WTC11 (cell line): ENCODE measurements around the gene DNAJC8. TPM values are rescaled to one million over a fixed set of nuclear protein-coding genes. Genes with fewer than 3 reads are reported as not detected.
A peak's percentile ranks its signal among the peaks of the same experiment; 100 is the strongest.

ENCODE experiments used
- ATAC-seq: fragments of 200-7000 bp; cut with Tn5 transposase; 2 replicates; pipeline ENCODE4 v1.10.0; 2021; ENCODE audit warnings: mild to moderate bottlenecking, moderate library complexity
- CTCF ChIA-PET: fragments of 300-600 bp; sonication (Branson Sonifier 250); formaldehyde crosslinking; loops from one replicate; lab custom pipeline; 2021; ENCODE audit warnings: antibody characterized with exemption; lab: Charles Lee
- POLR2A ChIA-PET: fragments of 350-600 bp; sonication (Branson Sonifier 250); formaldehyde crosslinking; loops from one replicate; lab custom pipeline; 2021; ENCODE audit warnings: antibody characterized with exemption; lab: Charles Lee
- DNase-seq: peaks from one replicate; pipeline ENCODE4 v3.0.0; 2021; ENCODE audit warnings: low spot score
- H3K27ac Mint-ChIP-seq: 2 replicates; pipeline ENCODE4 v1.8.0; 2021; ENCODE audit warnings: mixed read lengths
- H3K27me3 Mint-ChIP-seq: 2 replicates; pipeline ENCODE4 v1.8.0; 2021; ENCODE audit warnings: low read depth, mild to moderate bottlenecking, moderate library complexity, mixed read lengths
- H3K36me3 Mint-ChIP-seq: 2 replicates; pipeline ENCODE4 v1.8.0; 2021; ENCODE audit warnings: mixed read lengths
- H3K4me1 Mint-ChIP-seq: 2 replicates; pipeline ENCODE4 v1.8.0; 2022; ENCODE audit warnings: mixed read lengths
- H3K4me3 Mint-ChIP-seq: 2 replicates; pipeline ENCODE4 v1.8.0; 2021; ENCODE audit warnings: mild to moderate bottlenecking, moderate library complexity, mixed read lengths
- H3K9me3 Mint-ChIP-seq: 2 replicates; pipeline ENCODE4 v1.8.0; 2021; ENCODE audit warnings: mixed read lengths
- ATF6 ChIP-seq: sonication (generic); formaldehyde crosslinking; IDR thresholded peaks from 2 replicates; pipeline ENCODE4 v1.8.1; 2023; ENCODE audit warnings: mild to moderate bottlenecking, missing genetic modification reagents
- CBFB ChIP-seq: sonication (generic); formaldehyde crosslinking; IDR thresholded peaks from 2 replicates; pipeline ENCODE4 v1.8.1; 2022; ENCODE audit warnings: mild to moderate bottlenecking, low read depth, missing genetic modification reagents
- EMX1 ChIP-seq: fragments of 250-450 bp; sonication (Bioruptor Pico); IDR thresholded peaks from 2 replicates; pipeline ENCODE4 v1.8.0; 2021; ENCODE audit warnings: mild to moderate bottlenecking
- ESRRA ChIP-seq: sonication (generic); formaldehyde crosslinking; IDR thresholded peaks from 2 replicates; pipeline ENCODE4 v1.8.1; 2022; ENCODE audit warnings: mild to moderate bottlenecking, missing genetic modification reagents, borderline replicate concordance
- OVOL2 ChIP-seq: fragments of 250-450 bp; sonication (Bioruptor Pico); IDR thresholded peaks from 2 replicates; pipeline ENCODE4 v1.9.0; 2021; ENCODE audit warnings: mild to moderate bottlenecking, borderline replicate concordance
- SOX15 ChIP-seq: fragments of 250-450 bp; sonication (Bioruptor Pico); IDR thresholded peaks from 2 replicates; pipeline ENCODE4 v1.9.0; 2021; ENCODE audit warnings: mild to moderate bottlenecking
- TCF7 ChIP-seq: sonication (generic); formaldehyde crosslinking; IDR thresholded peaks from 2 replicates; pipeline ENCODE4 v1.8.0; 2022; ENCODE audit warnings: mild to moderate bottlenecking, low read depth, missing genetic modification reagents, moderate library complexity
- TEAD1 ChIP-seq: sonication (generic); formaldehyde crosslinking; IDR thresholded peaks from 2 replicates; pipeline ENCODE4 v1.8.0; 2022; ENCODE audit warnings: mild to moderate bottlenecking, missing genetic modification reagents
- TEAD4 ChIP-seq: sonication (generic); formaldehyde crosslinking; IDR thresholded peaks from 2 replicates; pipeline ENCODE4 v1.8.0; 2022; ENCODE audit warnings: mild to moderate bottlenecking, missing genetic modification reagents
- TP53 ChIP-seq: sonication (generic); formaldehyde crosslinking; IDR thresholded peaks from 2 replicates; pipeline ENCODE4 v1.8.1; 2023; ENCODE audit warnings: mild to moderate bottlenecking, missing genetic modification reagents
- ZNF263 ChIP-seq: sonication (generic); formaldehyde crosslinking; IDR thresholded peaks from 2 replicates; pipeline ENCODE4 v1.8.1; 2022; ENCODE audit warnings: low read depth, mild to moderate bottlenecking, moderate library complexity, missing genetic modification reagents
- total RNA-seq: library from RNA; stranded (reverse); gene quantifications from 3 replicates; pipeline ENCODE4 v1.2.3, GENCODE V29; 2021
- TF ChIP-seq, protein P1 (sequence below): fragments of 250-450 bp; sonication (Bioruptor Pico); IDR thresholded peaks from 2 replicates; pipeline ENCODE4 v2.1.2; 2022; ENCODE audit warnings: mild to moderate bottlenecking, moderate library complexity
- TF ChIP-seq, protein P2 (sequence below): sonication (generic); formaldehyde crosslinking; IDR thresholded peaks from 2 replicates; pipeline ENCODE4 v1.8.1; 2023; ENCODE audit warnings: mild to moderate bottlenecking, missing genetic modification reagents, borderline replicate concordance
- TF ChIP-seq, protein P3 (sequence below): sonication (generic); formaldehyde crosslinking; conservative IDR thresholded peaks from 2 replicates; pipeline ENCODE4 v1.8.1; 2022; ENCODE audit warnings: mild to moderate bottlenecking, missing genetic modification reagents
- TF ChIP-seq, protein P4 (sequence below): sonication (generic); formaldehyde crosslinking; IDR thresholded peaks from 2 replicates; pipeline ENCODE4 v1.8.0; 2023; ENCODE audit warnings: mild to moderate bottlenecking, missing genetic modification reagents
- TF ChIP-seq, protein P5 (sequence below): fragments of 250-450 bp; sonication (Bioruptor Pico); conservative IDR thresholded peaks from 2 replicates; pipeline ENCODE4 v1.9.0; 2021; ENCODE audit warnings: mild to moderate bottlenecking
- TF ChIP-seq, protein P6 (sequence below): sonication (generic); formaldehyde crosslinking; IDR thresholded peaks from 2 replicates; pipeline ENCODE4 v1.8.1; 2023; ENCODE audit warnings: mild to moderate bottlenecking, moderate library complexity, missing genetic modification reagents

DNAJC8 gene
- total RNA-seq, 1 experiment from 2014 or later = 112 TPM

- ATAC-seq (no peak), DNase-seq (no peak)
- POLR2A ChIA-PET = no interaction called here
- no peaks in the 10 kb centered on the region for H3K9me3 Mint-ChIP-seq
- H3K27ac Mint-ChIP-seq = peak overlapping the region; percentile 82
- H3K27me3 Mint-ChIP-seq = no peaks in the 10 kb centered on the region
- peaks cover 38% of the 10 kb centered on the region for H3K36me3 Mint-ChIP-seq
- H3K4me3 Mint-ChIP-seq = no peak overlapping the region
- TF ChIP-seq, protein P1, sequence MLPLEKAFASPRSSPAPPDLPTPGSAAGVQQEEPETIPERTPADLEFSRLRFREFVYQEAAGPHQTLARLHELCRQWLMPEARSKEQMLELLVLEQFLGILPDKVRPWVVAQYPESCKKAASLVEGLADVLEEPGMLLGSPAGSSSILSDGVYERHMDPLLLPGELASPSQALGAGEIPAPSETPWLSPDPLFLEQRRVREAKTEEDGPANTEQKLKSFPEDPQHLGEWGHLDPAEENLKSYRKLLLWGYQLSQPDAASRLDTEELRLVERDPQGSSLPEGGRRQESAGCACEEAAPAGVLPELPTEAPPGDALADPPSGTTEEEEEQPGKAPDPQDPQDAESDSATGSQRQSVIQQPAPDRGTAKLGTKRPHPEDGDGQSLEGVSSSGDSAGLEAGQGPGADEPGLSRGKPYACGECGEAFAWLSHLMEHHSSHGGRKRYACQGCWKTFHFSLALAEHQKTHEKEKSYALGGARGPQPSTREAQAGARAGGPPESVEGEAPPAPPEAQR (CRISPR knock-in tag) = no peak
- no peak for TF ChIP-seq EMX1 (CRISPR knock-in tag)
- H3K4me1 Mint-ChIP-seq = peaks cover 8% of the 10 kb centered on the region
- CTCF ChIA-PET = interaction anchor here (0.8 kb wide), 1 partner anchor 19 kb away, joined by 3 read pairs; no protein-coding TSS in a partner anchor
Measured at GRCh38 chr1:28229996-28230395, 2.8 kb downstream of the DNAJC8 start.

DNA sequence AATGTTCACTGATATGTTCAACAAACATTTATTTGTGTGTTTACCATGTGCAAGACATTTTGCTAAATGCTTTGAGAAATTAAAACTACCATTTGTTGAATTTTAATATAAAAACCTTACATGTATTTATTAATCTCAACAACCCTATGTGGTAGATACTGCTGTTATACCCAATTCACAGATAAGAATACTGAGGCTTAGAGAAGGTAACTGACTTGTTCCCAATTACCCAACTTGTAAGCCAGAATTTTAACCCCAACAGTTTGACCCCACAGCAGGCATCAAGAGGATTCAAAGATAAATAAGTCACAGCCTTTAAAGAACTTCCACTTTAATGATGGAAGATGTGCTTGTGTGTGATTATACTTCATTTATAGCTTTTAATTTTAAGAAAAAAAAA lies 3.7 kb downstream of the DNAJC8 start:
- peaks cover 42% of the 10 kb centered on the region for H3K36me3 Mint-ChIP-seq
- no peak overlapping the region for H3K27ac Mint-ChIP-seq
- DNase-seq (no peak), ATAC-seq (no peak)
- no peak overlapping the region for H3K4me3 Mint-ChIP-seq
- no peaks in the 10 kb centered on the region for H3K9me3 Mint-ChIP-seq
- ChIA-PET POLR2A (no interaction called here), CTCF (interaction anchor here (0.8 kb wide), 1 partner anchor 20 kb away, joined by 3 read pairs; no protein-coding TSS in a partner anchor)
- peaks cover 8% of the 10 kb centered on the region for H3K4me1 Mint-ChIP-seq
- no peaks in the 10 kb centered on the region for H3K27me3 Mint-ChIP-seq
- TF ChIP-seq CBFB (CRISPR knock-in tag) = no peak
- TF ChIP-seq SOX15 (CRISPR knock-in tag) = no peak
- no peak for TF ChIP-seq OVOL2 (CRISPR knock-in tag)
- TF ChIP-seq ATF6 (CRISPR knock-in tag) = no peak
- TF ChIP-seq, protein P2, sequence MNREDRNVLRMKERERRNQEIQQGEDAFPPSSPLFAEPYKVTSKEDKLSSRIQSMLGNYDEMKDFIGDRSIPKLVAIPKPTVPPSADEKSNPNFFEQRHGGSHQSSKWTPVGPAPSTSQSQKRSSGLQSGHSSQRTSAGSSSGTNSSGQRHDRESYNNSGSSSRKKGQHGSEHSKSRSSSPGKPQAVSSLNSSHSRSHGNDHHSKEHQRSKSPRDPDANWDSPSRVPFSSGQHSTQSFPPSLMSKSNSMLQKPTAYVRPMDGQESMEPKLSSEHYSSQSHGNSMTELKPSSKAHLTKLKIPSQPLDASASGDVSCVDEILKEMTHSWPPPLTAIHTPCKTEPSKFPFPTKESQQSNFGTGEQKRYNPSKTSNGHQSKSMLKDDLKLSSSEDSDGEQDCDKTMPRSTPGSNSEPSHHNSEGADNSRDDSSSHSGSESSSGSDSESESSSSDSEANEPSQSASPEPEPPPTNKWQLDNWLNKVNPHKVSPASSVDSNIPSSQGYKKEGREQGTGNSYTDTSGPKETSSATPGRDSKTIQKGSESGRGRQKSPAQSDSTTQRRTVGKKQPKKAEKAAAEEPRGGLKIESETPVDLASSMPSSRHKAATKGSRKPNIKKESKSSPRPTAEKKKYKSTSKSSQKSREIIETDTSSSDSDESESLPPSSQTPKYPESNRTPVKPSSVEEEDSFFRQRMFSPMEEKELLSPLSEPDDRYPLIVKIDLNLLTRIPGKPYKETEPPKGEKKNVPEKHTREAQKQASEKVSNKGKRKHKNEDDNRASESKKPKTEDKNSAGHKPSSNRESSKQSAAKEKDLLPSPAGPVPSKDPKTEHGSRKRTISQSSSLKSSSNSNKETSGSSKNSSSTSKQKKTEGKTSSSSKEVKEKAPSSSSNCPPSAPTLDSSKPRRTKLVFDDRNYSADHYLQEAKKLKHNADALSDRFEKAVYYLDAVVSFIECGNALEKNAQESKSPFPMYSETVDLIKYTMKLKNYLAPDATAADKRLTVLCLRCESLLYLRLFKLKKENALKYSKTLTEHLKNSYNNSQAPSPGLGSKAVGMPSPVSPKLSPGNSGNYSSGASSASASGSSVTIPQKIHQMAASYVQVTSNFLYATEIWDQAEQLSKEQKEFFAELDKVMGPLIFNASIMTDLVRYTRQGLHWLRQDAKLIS = no peak
- TF ChIP-seq, protein P3, sequence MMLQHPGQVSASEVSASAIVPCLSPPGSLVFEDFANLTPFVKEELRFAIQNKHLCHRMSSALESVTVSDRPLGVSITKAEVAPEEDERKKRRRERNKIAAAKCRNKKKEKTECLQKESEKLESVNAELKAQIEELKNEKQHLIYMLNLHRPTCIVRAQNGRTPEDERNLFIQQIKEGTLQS = no peak
- TF ChIP-seq ESRRA = no peak
- TF ChIP-seq TEAD1 (CRISPR knock-in tag) = no peak
- TF ChIP-seq, protein P4, sequence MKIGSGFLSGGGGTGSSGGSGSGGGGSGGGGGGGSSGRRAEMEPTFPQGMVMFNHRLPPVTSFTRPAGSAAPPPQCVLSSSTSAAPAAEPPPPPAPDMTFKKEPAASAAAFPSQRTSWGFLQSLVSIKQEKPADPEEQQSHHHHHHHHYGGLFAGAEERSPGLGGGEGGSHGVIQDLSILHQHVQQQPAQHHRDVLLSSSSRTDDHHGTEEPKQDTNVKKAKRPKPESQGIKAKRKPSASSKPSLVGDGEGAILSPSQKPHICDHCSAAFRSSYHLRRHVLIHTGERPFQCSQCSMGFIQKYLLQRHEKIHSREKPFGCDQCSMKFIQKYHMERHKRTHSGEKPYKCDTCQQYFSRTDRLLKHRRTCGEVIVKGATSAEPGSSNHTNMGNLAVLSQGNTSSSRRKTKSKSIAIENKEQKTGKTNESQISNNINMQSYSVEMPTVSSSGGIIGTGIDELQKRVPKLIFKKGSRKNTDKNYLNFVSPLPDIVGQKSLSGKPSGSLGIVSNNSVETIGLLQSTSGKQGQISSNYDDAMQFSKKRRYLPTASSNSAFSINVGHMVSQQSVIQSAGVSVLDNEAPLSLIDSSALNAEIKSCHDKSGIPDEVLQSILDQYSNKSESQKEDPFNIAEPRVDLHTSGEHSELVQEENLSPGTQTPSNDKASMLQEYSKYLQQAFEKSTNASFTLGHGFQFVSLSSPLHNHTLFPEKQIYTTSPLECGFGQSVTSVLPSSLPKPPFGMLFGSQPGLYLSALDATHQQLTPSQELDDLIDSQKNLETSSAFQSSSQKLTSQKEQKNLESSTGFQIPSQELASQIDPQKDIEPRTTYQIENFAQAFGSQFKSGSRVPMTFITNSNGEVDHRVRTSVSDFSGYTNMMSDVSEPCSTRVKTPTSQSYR (CRISPR knock-in tag) = no peak
- TF ChIP-seq TEAD4 (CRISPR knock-in tag) = no peak
- TF ChIP-seq, protein P5, sequence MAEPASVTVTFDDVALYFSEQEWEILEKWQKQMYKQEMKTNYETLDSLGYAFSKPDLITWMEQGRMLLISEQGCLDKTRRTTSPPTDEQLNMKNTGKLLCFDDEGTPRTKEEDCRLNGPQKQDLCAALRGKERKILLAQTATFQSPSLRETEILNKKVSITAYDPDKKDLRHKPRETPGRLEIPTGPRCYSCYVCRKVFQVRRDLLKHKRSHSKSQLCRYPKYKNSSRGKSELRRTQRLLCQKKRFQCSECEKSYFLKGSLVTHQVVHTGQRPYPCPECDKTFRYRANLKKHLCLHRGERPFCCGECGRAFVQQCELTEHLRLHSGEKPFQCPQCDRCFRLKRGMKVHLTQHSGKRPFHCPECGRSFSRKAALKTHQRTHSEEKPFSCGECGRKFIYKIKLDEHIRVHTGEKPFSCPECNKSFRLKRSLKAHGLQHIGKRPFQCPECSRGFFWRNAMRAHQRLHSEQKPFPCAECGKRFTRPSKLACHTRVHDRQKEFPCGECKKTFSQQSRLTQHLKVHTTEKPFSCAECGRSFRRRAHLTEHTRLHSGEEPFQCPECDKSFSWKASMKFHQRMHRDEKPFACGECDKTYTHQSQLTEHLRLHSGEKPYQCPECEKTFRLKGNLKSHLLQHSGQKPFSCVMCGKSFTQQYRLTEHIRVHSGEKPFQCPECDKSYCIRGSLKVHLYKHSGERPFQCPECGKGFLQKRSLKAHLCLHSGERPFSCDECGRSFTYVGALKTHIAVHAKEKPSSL (CRISPR knock-in tag) = no peak
- no peak for TF ChIP-seq TCF7 (CRISPR knock-in tag)
- TF ChIP-seq, protein P6, sequence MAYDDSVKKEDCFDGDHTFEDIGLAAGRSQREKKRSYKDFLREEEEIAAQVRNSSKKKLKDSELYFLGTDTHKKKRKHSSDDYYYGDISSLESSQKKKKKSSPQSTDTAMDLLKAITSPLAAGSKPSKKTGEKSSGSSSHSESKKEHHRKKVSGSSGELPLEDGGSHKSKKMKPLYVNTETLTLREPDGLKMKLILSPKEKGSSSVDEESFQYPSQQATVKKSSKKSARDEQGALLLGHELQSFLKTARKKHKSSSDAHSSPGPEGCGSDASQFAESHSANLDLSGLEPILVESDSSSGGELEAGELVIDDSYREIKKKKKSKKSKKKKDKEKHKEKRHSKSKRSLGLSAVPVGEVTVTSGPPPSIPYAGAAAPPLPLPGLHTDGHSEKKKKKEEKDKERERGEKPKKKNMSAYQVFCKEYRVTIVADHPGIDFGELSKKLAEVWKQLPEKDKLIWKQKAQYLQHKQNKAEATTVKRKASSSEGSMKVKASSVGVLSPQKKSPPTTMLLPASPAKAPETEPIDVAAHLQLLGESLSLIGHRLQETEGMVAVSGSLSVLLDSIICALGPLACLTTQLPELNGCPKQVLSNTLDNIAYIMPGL = no peak
- TF ChIP-seq TP53 (CRISPR knock-in tag) = no peak
- TF ChIP-seq ZNF263 = no peak
